GM19043 (cell line): ENCODE measurements around the gene FBXO28.

Experiments used
- ATAC-seq: cut with Tn5 transposase; IDR thresholded peaks from one replicate; pipeline ENCODE4 v1.9.1; 2021; ENCODE audit warnings: low read depth; ENCODE audit not compliant: unreplicated experiment

Gene FBXO28

GRCh38 chr1:224095339-224095738, 18.6 kb upstream of the FBXO28 start:
- ATAC-seq = no peak

DNA sequence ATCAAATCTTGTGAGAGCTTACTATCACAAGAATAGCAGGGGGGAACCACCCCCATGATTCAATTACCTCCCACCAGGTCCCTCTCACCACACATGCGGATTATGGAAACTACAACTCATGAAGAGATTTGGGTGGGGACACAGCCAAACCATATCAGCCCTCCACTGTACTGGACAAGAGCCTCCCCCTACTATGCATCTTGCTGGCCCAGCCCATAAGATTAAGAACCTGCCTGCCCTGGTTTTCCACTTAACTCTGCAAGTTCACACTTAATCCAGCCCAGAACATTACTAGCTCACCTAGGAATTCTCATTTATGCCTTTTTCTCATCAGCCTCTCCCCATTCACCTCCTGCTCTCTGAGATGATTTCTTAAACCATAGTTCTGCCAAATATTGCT, 18.0 kb upstream of the FBXO28 start:
- ATAC-seq = no peak

GRCh38 chr1:224096773-224097172, 17.1 kb upstream of the FBXO28 start:
- ATAC-seq = no peak

GRCh38 chr1:224098007-224098406, 15.9 kb upstream of the FBXO28 start:
- no peak for ATAC-seq

- peak; percentile 85 for ATAC-seq
Measured at GRCh38 chr1:224106568-224107281, 7.2 kb upstream of the FBXO28 start.

DNA sequence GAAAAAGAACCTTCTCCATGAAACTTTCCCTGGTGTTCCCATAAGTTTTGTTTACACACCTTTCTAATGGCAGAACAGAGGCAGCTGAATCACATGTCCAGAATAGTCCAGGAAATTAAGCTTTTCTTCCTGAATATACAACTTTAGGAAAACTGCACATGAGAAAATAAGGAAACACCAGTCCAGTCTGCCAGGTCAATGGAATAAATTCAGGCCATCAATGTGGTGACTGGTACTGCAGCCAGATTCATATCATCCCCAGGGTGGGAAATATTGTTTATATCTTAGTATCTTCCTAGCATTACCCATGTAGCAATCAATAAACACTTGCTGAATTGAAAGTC, 6.7 kb upstream of the FBXO28 start:
- ATAC-seq = no peak

- no peak for ATAC-seq
Measured at GRCh38 chr1:224108991-224109390, 4.9 kb upstream of the FBXO28 start.

DNA sequence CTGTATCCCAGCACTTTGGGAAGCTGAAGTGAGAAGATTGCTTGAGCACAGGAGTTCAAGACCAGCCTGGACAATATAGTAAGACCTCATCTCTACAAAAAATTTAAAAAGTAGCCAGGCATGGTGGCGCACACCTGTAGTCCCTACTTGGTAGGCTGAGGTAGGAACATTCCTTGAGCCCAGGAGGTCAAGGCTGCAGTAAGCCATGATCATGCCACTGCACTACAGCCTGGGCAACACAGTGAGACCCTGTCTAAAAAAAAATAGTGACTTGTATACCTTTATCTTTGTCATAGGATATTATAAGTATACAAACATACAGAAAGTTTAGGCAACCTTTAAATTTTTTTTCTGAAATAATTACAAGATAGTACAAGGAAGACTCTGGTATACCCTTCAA, 3.9 kb upstream of the FBXO28 start:
- no peak for ATAC-seq

GRCh38 chr1:224113005-224113404, 906 bp upstream of the FBXO28 start:
- no peak for ATAC-seq

- peak; percentile 8 for ATAC-seq
Measured at GRCh38 chr1:224113545-224113917, 380 bp upstream of the FBXO28 start.

DNA sequence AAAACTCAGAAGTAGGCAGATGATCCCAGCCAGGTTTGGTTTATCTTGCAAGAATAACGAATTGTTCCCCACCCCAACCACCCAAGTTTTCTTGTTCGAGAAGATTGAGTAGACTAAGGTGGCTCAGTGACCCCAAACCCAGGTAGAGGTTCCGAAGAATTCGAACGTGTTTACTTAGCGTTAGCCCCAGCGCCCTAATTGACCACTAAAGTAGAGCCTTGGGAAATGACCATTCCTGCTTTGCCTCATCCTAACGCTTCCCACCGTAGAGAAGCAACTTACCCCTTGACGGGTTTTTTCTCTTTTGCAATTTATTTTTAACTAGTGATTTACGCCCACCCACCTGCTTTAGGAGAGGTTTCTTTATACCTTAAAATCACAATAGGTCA, 870 bp downstream of the FBXO28 start:
- ATAC-seq = no peak

DNA sequence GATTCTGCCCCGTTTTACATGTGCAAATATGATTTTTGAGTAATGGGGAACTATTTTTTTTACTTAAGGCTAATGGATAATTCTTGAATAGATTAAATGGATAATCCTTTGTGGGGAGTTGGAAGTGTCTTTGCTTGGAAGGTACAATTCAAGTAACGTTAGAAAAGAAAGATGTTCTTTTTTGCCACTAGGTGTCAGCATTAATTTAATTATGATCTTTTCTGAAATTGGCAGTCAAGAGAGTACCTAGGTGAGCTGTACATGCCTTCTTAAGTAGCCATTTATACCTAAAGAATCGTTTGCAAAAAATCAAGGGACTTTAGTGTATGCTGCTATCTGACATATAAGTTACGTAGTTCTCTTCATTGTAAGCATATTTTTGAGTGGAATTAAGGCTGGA, 2.2 kb downstream of the FBXO28 start:
- no peak for ATAC-seq

GRCh38 chr1:224118688-224119087, 4.8 kb downstream of the FBXO28 start:
- no peak for ATAC-seq

DNA sequence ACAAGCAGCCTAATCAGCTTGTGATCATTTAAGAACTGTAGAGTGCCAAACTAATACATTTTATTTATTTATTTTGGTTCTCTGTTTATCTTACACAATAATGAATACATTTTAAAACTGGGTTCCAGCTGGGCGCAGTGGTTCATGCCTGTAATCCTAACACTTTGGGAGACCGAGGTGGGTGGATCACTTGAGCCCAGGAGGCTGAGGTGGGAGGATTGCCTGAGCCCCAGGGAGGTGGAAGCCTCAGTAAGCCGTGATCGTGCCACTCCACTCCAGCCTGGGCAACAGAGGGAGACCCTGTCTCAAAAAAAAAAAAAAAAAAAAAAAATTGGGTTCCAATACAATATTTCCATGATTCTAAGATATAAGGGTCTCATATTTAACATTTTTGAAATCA, 9.2 kb downstream of the FBXO28 start:
- ATAC-seq = no peak

- ATAC-seq = no peak
Measured at GRCh38 chr1:224124220-224124619, 10.3 kb downstream of the FBXO28 start.

GRCh38 chr1:224127925-224128819, 14.3 kb downstream of the FBXO28 start:
- ATAC-seq = no peak

DNA sequence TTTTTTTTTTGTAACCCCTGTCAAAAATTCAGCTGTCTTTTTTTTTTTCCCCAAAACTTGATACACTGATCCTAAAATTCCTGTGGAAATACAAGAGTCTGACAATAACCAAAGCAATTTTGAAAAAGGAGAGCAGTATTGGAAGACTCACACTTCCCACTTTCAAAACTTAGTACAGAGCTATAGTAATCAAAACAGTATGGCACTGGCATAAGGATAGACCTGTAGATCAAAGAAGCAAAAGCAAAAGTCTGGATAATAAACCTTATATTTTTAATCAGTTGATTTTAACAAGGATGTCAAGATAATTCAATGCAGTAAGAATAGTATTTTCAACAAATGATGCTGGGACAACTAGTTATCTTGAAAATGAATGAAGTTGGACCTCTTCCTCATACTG, 17.3 kb downstream of the FBXO28 start:
- no peak for ATAC-seq

GRCh38 chr1:224132901-224133300, 19.0 kb downstream of the FBXO28 start:
- ATAC-seq = no peak

GRCh38 chr1:224133741-224134299, 19.9 kb downstream of the FBXO28 start:
- no peak for ATAC-seq

GRCh38 chr1:224137518-224137917, 23.6 kb downstream of the FBXO28 start:
- ATAC-seq = no peak

GRCh38 chr1:224138198-224138597, 24.3 kb downstream of the FBXO28 start:
- ATAC-seq = no peak

DNA sequence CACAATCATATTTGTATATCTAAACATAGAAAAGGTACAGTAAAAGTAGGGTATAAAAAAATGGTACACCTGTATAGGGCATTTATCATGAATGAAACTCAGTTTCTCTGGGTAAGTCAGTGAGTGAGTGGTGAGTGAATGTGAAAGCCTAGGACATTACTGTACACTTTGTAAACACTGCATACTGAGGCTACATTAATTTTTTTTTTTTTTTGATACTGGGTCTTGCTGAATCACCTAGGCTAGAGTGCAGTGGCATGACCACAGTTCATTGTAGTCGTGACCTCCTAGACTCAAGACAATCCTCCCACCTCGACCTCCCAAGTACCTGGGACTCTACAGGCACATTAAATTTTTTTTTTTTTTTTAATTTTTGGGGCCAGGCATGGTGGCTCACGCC, 27.8 kb downstream of the FBXO28 start:
- ATAC-seq = no peak
